Left lung (tissue), 14 donors: ENCODE results near the gene MAGEF1. TPM values are rescaled to one million over a fixed set of nuclear protein-coding genes. Genes with fewer than 3 reads are reported as not detected.
A peak's percentile ranks its signal among the peaks of the same experiment; 100 is the strongest.

Experiments
- ATAC-seq: fragments of 200-7000 bp; cut with Tn5 transposase; one replicate; pipeline ENCODE4 v1.9.1; 2020; ENCODE audit warnings: moderate library complexity
- DNase-seq, 4 donors: peaks; one replicate each; pipeline ENCODE4 v3.0.0-alpha.2; 2013 to 2020
- H3K27ac ChIP-seq, 2 donors: fragments of 200-600 bp; sonication (generic) in 1 of 2; one replicate each; pipeline versions ENCODE4 v1.5.0 to v1.8.0; 2020 to 2021
- H3K27me3 ChIP-seq, 2 donors: fragments of 200-600 bp; sonication (generic) in 1 of 2; one replicate each; pipeline versions ENCODE4 v1.5.0 to v1.8.0; 2020 to 2021
- H3K36me3 ChIP-seq, 2 donors: fragments of 200-600 bp; sonication (generic) in 1 of 2; one replicate each; pipeline versions ENCODE4 v1.5.0 to v1.8.0; 2020 to 2021
- H3K4me1 ChIP-seq, 2 donors: fragments of 200-600 bp; one replicate each; pipeline ENCODE4 v1.8.0; 2021
- H3K4me3 ChIP-seq, 2 donors: fragments of 200-600 bp; sonication (generic) in 1 of 2; one replicate each; pipeline versions ENCODE4 v1.5.0 to v1.8.0; 2020 to 2021; ENCODE audit warnings: mild to moderate bottlenecking in 1 of 2
- H3K9me3 ChIP-seq, 2 donors: fragments of 200-600 bp; sonication (generic) in 1 of 2; one replicate each; pipeline versions ENCODE4 v1.5.0 to v1.8.0; 2020 to 2021
- intact Hi-C, 2 donors: fragments of 100-400 bp; cut with DNase I; formaldehyde crosslinking; loops; one replicate each; pipeline versions ENCODE4 v1.11.2 to v1.14.2; 2022
- long read RNA-seq, 12 donors: library from polyadenylated mRNA in 2 of 12; unstranded in 2 of 12; transcript quantifications; one replicate each; pipeline ENCODE4 v2.0.0 and lab custom pipeline, GENCODE V29; 2019 to 2026
- polyA plus RNA-seq, 6 donors: library from polyadenylated mRNA; unstranded; fragments of 120-200 nt; gene quantifications; one replicate each; pipeline ENCODE4 v1.2.1, GENCODE V29; 2013; ENCODE audit not compliant: insufficient read length in 6 of 6
- total RNA-seq, 2 donors: library from RNA; stranded (reverse); fragmentation: NEBNext Ultra II Directional; extraction: Animal tissue kit (Norgen Biotek cat#: 25700); gene quantifications; one replicate each; pipeline ENCODE4 v1.2.1, GENCODE V29; 2021
- TF ChIP-seq, protein P1 (sequence below), 2 donors: fragments of 200-600 bp; sonication (generic) in 1 of 2; IDR thresholded peaks; one replicate each; pipeline versions ENCODE4 v1.5.0 to v1.8.0; 2021; ENCODE audit warnings: antibody characterized with exemption in 2 of 2
- donor health status: DM: no; HTN: yes; CAD: no.
- donor health status: DM: no; HTN: no; CAD: no.

The MAGEF1 gene, protein sequence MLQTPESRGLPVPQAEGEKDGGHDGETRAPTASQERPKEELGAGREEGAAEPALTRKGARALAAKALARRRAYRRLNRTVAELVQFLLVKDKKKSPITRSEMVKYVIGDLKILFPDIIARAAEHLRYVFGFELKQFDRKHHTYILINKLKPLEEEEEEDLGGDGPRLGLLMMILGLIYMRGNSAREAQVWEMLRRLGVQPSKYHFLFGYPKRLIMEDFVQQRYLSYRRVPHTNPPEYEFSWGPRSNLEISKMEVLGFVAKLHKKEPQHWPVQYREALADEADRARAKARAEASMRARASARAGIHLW
- 10 to 100 TPM; 27.8 to 34.8 TPM for total RNA-seq
- polyA plus RNA-seq, result 10 to 100 TPM; 49.0 to 62.4 (median 54.1) TPM
- long read RNA-seq, donor 1, transcript MAGEF1-201 (1 exons, 1,636 nt), result major isoform, 84 of 84 reads
- long read RNA-seq, donor 1, partial matches to known transcripts, result 0 of 84 reads
- long read RNA-seq, donor 1, other reads (novel, unspliced or antisense), result 0 of 84 reads
- long read RNA-seq, donor 2, transcript MAGEF1-201 (1 exons, 1,636 nt), result major isoform, 87 of 87 reads
- long read RNA-seq, donor 2, partial matches to known transcripts, result 0 of 87 reads
- long read RNA-seq, donor 2, other reads (novel, unspliced or antisense), result 0 of 87 reads
- long read RNA-seq, donor 3, transcript MAGEF1-201 (1 exons, 1,636 nt), result major isoform, 41 of 41 reads
- long read RNA-seq, donor 3, partial matches to known transcripts, result 0 of 41 reads
- long read RNA-seq, donor 3, other reads (novel, unspliced or antisense), result 0 of 41 reads
- long read RNA-seq, donor 4, transcript MAGEF1-201 (1 exons, 1,636 nt), result major isoform, 38 of 38 reads
- long read RNA-seq, donor 4, partial matches to known transcripts, result 0 of 38 reads
- long read RNA-seq, donor 4, other reads (novel, unspliced or antisense), result 0 of 38 reads
- long read RNA-seq, donor 5, transcript MAGEF1-201 (1 exons, 1,636 nt), result major isoform, 49 of 49 reads
- long read RNA-seq, donor 5, partial matches to known transcripts, result 0 of 49 reads
- long read RNA-seq, donor 5, other reads (novel, unspliced or antisense), result 0 of 49 reads
- long read RNA-seq, donor 6, transcript MAGEF1-201 (1 exons, 1,636 nt), result major isoform, 63 of 63 reads
- long read RNA-seq, donor 6, partial matches to known transcripts, result 0 of 63 reads
- long read RNA-seq, donor 6, other reads (novel, unspliced or antisense), result 0 of 63 reads
- long read RNA-seq, donor 7, transcript MAGEF1-201 (1 exons, 1,636 nt), result major isoform, 31 of 31 reads
- long read RNA-seq, donor 7, partial matches to known transcripts, result 0 of 31 reads
- long read RNA-seq, donor 7, other reads (novel, unspliced or antisense), result 0 of 31 reads
- long read RNA-seq, donor 8, transcript MAGEF1-201 (1 exons, 1,636 nt), result major isoform, 43 of 43 reads
- long read RNA-seq, donor 8, partial matches to known transcripts, result 0 of 43 reads
- long read RNA-seq, donor 8, other reads (novel, unspliced or antisense), result 0 of 43 reads
- long read RNA-seq, donor 9, partial matches to known transcripts, result 0 of 3 reads
- long read RNA-seq, donor 9, other reads (novel, unspliced or antisense), result 0 of 3 reads
- long read RNA-seq, donor 10, transcript MAGEF1-201 (1 exons, 1,636 nt), result major isoform, 39 of 39 reads
- long read RNA-seq, donor 10, partial matches to known transcripts, result 0 of 39 reads
- long read RNA-seq, donor 10, other reads (novel, unspliced or antisense), result 0 of 39 reads
- long read RNA-seq, donor 11, transcript MAGEF1-201 (1 exons, 1,636 nt), result major isoform, 93 of 93 reads
- long read RNA-seq, donor 11, partial matches to known transcripts, result 0 of 93 reads
- long read RNA-seq, donor 11, other reads (novel, unspliced or antisense), result 0 of 93 reads
- long read RNA-seq, donor 12, transcript MAGEF1-201 (1 exons, 1,636 nt), result major isoform, 51 of 51 reads
- long read RNA-seq, donor 12, partial matches to known transcripts, result 0 of 51 reads
- long read RNA-seq, donor 12, other reads (novel, unspliced or antisense), result 0 of 51 reads

GRCh38 chr3:184711493-184712247, at the start of gene MAGEF1:
Gene MAGEF1, minus strand, starts transcription at chr3:184712064. Its CDS starts 243 bp downstream, at chr3:184711821.
- intact Hi-C loops, result no loop called here
- H3K4me3 ChIP-seq, result peak within 1 kb of the TSS; percentile 70 to 83
- no peaks in the 10 kb centered on the region for H3K36me3 ChIP-seq
- H3K4me1 ChIP-seq, result peaks cover 10 to 33% of the 10 kb centered on the region in 2 donors
- TF ChIP-seq, protein P1, sequence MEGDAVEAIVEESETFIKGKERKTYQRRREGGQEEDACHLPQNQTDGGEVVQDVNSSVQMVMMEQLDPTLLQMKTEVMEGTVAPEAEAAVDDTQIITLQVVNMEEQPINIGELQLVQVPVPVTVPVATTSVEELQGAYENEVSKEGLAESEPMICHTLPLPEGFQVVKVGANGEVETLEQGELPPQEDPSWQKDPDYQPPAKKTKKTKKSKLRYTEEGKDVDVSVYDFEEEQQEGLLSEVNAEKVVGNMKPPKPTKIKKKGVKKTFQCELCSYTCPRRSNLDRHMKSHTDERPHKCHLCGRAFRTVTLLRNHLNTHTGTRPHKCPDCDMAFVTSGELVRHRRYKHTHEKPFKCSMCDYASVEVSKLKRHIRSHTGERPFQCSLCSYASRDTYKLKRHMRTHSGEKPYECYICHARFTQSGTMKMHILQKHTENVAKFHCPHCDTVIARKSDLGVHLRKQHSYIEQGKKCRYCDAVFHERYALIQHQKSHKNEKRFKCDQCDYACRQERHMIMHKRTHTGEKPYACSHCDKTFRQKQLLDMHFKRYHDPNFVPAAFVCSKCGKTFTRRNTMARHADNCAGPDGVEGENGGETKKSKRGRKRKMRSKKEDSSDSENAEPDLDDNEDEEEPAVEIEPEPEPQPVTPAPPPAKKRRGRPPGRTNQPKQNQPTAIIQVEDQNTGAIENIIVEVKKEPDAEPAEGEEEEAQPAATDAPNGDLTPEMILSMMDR (IDR thresholded peaks at IDR 0.05), result no peak
- ATAC-seq, result peak; percentile 91
- H3K27me3 ChIP-seq, result no peaks in the 10 kb centered on the region
- H3K9me3 ChIP-seq, result no peaks in the 10 kb centered on the region
- peak within 1 kb of the TSS; percentile 88 to 94 for H3K27ac ChIP-seq
- DNase-seq, result peak; percentile 78 to 92 (median 88)

DNA sequence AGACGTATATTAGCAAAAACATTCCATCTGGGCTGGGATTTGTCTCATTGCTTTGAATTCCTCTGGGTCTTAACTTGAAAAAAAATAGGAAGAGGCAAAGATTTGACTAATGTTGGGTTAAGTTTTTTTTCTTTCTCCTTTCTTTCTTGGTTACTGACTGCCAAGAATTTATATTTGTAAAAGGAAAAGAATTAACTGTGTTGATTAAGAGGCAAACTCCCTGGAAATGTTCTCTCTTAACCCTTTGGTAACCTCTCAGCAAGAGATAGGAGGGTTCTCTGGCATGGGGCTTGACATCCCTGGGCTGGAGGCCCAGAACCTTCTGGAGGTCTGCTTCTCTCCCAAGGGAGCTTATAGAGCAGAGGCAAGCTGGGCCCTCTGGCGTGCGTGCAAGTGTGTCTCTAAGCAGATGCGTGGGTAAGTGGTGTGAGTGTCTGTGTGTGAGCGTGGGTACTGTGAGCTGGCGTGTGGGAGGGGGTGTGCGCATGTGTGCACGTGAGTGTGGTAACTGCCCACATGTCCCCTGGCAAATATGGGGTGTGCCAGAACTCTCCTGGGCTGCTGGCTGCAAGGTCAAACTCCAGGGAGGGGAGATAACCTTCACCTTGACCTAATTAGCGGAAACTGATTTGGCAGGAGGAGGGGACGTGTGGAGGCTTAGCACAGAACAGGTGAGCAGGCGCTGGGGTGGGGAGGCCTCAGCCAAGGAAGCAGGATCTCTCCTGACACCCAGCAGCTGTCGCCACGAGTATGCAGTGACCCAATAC, 49.4 kb upstream of the MAGEF1 start:
- Histone ChIP-seq H3K27me3 (no peaks in the 10 kb centered on the region), H3K9me3 (no peaks in the 10 kb centered on the region), H3K4me1 (peaks cover 0 to 6% of the 10 kb centered on the region in 2 donors), H3K4me3 (no peak overlapping the region), H3K27ac (no peak overlapping the region), H3K36me3 (no peaks in the 10 kb centered on the region)
- ATAC-seq (no peak), DNase-seq (peak in 2 of 4 donors; percentile 43 to 54)
- intact Hi-C loops, result no loop called here
- TF ChIP-seq, protein P1 (IDR thresholded peaks at IDR 0.05), result no peak

DNA sequence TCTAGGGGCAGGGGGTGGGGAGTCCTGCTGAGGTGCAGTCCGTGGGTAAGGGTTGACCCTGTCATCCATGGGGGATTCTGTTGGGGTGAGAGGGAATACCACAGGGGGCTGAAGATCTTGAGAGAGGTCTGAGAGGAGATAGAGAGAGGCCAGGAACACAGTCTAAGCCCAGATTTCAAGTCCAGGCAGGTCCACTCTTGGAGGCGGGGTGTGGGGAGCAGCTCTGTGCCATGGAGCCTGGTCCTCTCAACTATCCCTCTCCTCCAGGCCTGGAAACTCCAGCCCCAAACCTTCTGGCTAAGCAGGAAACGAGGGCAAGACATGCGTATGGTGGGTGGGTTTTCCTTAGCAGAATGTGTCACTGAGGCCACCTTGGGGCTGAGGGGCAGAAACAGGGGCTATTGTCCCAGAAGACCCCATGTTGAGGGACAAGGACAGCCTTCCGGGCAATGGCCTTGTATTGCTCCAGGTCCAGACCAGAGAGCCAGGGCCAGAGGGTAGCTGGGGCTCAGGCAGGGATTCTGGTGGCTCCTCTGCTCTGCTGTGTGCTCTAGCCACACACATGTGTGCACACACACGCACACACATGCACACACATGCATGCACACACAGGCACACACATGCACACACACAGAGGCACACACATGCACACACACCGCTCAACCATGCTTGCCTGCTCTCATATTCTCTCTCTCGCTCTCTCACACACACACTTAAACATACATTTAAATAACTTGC, 48.6 kb upstream of the MAGEF1 start:
- intact Hi-C loops, result no loop called here
- Histone ChIP-seq H3K27me3 (no peaks in the 10 kb centered on the region), H3K9me3 (no peaks in the 10 kb centered on the region), H3K4me3 (no peak overlapping the region), H3K36me3 (no peaks in the 10 kb centered on the region), H3K27ac (no peak overlapping the region), H3K4me1 (peaks cover 0 to 3% of the 10 kb centered on the region in 2 donors)
- TF ChIP-seq, protein P1 (IDR thresholded peaks at IDR 0.05), result no peak
- DNase-seq (no peak), ATAC-seq (no peak)
